ENCODE results near the gene IGF2BP2. TPM values are rescaled to one million over a fixed set of nuclear protein-coding genes. Genes with fewer than 3 reads are reported as not detected.

IGF2BP2 gene
- total and polyA plus RNA-seq, 9 of the 15 experiments (the other 6 are each of a cell fraction or from before 2014, with no cell fraction given), result 3.2 to 59.6 (median 30.5) TPM

DNA sequence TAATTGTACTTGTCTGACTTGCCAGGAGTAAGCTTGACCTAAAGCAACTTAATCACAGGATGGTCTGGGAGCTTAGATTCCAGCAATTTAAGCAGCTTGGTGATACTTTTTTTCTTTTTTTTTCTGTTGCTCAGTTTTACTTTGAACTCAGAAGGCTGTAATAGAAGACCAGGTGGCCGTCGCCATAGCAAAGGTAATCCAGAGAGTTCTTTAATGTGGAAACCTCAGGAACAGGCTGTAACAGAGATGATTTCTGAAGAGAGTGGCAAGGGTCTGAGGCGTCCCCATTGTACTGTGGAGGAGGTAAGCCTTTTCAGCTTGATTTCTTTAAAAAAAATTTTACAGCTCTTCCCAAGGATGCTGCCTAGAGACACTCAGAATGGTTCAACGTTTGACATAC is 218.6 kb downstream of the IGF2BP2 start:
- BruUV-seq (replicated peaks), result no TSS peak
- 70% methylated on average over 4 of the region's 4 CpGs for WGBS (ENCODE audit: insufficient coverage, low coverage, missing lambda C conversion rate)
- Histone ChIP-seq H3K9me1 (ENCODE audit: control insufficient read depth, insufficient read depth, low read length) (no peaks in the 10 kb centered on the region), H3K9me3 (replicated peaks; ENCODE audit: control insufficient read depth, insufficient read depth, low read depth, low read length) (no peaks in the 10 kb centered on the region), H3K4me3 (no peak overlapping the region), H4K20me1 (replicated peaks; ENCODE audit: control insufficient read depth, insufficient read depth, low read length) (no peaks in the 10 kb centered on the region), H3K79me2 (ENCODE audit: control insufficient read depth, insufficient read depth, low read length) (no peaks in the 10 kb centered on the region), H3K27me3 (ENCODE audit: control insufficient read depth in 2 of 2, insufficient read depth in 2 of 2, low read length in 2 of 2) (no peaks in the 10 kb centered on the region), H2AFZ (ENCODE audit: low read depth, low read length) (no peak overlapping the region), H3K4me2 (ENCODE audit: insufficient read depth, low read length) (no peak overlapping the region), H3K36me3 (ENCODE audit: control insufficient read depth, insufficient read depth, low read length) (peaks cover 59% of the 10 kb centered on the region), H3K27ac (ENCODE audit: extremely low read depth, low read depth, low read length) (no peak overlapping the region), H3K4me1 (replicated peaks in 1 of 2; ENCODE audit: control insufficient read depth in 2 of 2, insufficient read depth in 2 of 2, low read length in 2 of 2) (no peaks in the 10 kb centered on the region), H3K9ac (ENCODE audit: insufficient read depth in 1 of 2, low read depth in 2 of 2, low read length in 2 of 2) (no peak overlapping the region)
- ATAC-seq (no peak), DNase-seq (ENCODE audit: extremely low read depth in 1 of 4, low spot score in 3 of 4) (no peak), FAIRE-seq (no peak)
- TF ChIP-seq ZNF134 (CRISPR knock-in tag; conservative IDR thresholded peaks at IDR 0.05), result no peak
- intact Hi-C loops (cut with micrococcal nuclease) (no loop called here), in situ Hi-C loops (cut with MboI) (no loop called here)
- CTCF ChIA-PET (ENCODE audit: low intra/inter-chr PET ratio), result interaction anchor here (0.6 kb wide), 1 partner anchor 9 kb away, joined by 3 read pairs; no protein-coding TSS in a partner anchor
- POLR2A ChIA-PET, result interaction anchor here (0.6 to 1.7 kb wide), 5 partner anchors 9 to 542 kb away, joined by 3 to 4 read pairs (median 3); partner anchors contain the start of gene SENP2

DNA sequence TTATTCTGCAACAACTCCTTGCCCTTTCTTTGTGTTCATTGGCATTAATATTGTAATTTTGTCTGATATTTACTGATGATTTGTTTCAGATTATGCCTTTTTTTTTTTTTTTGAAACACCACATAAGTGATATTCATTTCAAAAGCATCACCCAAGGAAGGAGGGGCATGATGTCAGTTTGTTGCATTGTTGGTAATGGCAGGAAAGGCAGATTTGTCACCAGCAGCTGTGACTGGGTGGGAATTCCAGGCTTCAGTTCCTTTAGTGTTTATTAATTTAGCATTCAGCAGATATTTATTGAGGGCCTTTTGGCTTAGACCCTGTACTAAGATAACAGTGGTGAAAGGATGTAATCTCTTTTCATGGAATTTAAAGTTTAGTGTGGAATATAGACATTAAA is 219.3 kb downstream of the IGF2BP2 start:
- H3K36me3 ChIP-seq (ENCODE audit: control insufficient read depth, insufficient read depth, low read length), result peaks cover 60% of the 10 kb centered on the region
- H4K20me1 ChIP-seq (replicated peaks; ENCODE audit: control insufficient read depth, insufficient read depth, low read length), result no peaks in the 10 kb centered on the region
- POLR2A ChIA-PET, result interaction anchor here (0.6 to 1.7 kb wide), 4 partner anchors 8 to 23 kb away, joined by 3 to 4 read pairs (median 3); partner anchors contain the start of gene SENP2
- no peak overlapping the region for H3K27ac ChIP-seq (ENCODE audit: extremely low read depth, low read depth, low read length)
- intact Hi-C loops (cut with micrococcal nuclease) (no loop called here), in situ Hi-C loops (cut with MboI) (no loop called here)
- ATAC-seq (no peak), DNase-seq (ENCODE audit: extremely low read depth in 1 of 4, low spot score in 3 of 4) (no peak), FAIRE-seq (no peak)
- no peak overlapping the region for H2AFZ ChIP-seq (ENCODE audit: low read depth, low read length)
- H3K27me3 ChIP-seq (ENCODE audit: control insufficient read depth in 2 of 2, insufficient read depth in 2 of 2, low read length in 2 of 2), result no peaks in the 10 kb centered on the region
- BruUV-seq (replicated peaks), result no TSS peak
- TF ChIP-seq, protein P1, sequence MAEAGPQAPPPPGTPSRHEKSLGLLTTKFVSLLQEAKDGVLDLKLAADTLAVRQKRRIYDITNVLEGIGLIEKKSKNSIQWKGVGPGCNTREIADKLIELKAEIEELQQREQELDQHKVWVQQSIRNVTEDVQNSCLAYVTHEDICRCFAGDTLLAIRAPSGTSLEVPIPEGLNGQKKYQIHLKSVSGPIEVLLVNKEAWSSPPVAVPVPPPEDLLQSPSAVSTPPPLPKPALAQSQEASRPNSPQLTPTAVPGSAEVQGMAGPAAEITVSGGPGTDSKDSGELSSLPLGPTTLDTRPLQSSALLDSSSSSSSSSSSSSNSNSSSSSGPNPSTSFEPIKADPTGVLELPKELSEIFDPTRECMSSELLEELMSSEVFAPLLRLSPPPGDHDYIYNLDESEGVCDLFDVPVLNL (CRISPR knock-in tag; IDR thresholded peaks at IDR 0.05; ENCODE audit: low read depth), result no peak
- TF ChIP-seq RBM15 (IDR thresholded peaks at IDR 0.05; ENCODE audit: insufficient read depth, low read length), result no peak
- TF ChIP-seq, protein P2, sequence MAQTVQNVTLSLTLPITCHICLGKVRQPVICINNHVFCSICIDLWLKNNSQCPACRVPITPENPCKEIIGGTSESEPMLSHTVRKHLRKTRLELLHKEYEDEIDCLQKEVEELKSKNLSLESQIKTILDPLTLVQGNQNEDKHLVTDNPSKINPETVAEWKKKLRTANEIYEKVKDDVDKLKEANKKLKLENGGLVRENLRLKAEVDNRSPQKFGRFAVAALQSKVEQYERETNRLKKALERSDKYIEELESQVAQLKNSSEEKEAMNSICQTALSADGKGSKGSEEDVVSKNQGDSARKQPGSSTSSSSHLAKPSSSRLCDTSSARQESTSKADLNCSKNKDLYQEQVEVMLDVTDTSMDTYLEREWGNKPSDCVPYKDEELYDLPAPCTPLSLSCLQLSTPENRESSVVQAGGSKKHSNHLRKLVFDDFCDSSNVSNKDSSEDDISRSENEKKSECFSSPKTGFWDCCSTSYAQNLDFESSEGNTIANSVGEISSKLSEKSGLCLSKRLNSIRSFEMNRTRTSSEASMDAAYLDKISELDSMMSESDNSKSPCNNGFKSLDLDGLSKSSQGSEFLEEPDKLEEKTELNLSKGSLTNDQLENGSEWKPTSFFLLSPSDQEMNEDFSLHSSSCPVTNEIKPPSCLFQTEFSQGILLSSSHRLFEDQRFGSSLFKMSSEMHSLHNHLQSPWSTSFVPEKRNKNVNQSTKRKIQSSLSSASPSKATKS (CRISPR knock-in tag; IDR thresholded peaks at IDR 0.05), result no peak
- TF ChIP-seq U2AF2 (optimal IDR thresholded peaks at IDR 0.05; ENCODE audit: low read depth, low read length), result no peak
- TF ChIP-seq ZNF146 (CRISPR knock-in tag; IDR thresholded peaks at IDR 0.05; ENCODE audit: unreplicated experiment), result no peak
- no peak for TF ChIP-seq CBX3 (IDR thresholded peaks at IDR 0.05; ENCODE audit: borderline replicate concordance in 1 of 2, low read length in 2 of 2)
- no peak for TF ChIP-seq PTBP1 (IDR thresholded peaks at IDR 0.05; ENCODE audit: low read depth, low read length)
- TF ChIP-seq, protein P3, sequence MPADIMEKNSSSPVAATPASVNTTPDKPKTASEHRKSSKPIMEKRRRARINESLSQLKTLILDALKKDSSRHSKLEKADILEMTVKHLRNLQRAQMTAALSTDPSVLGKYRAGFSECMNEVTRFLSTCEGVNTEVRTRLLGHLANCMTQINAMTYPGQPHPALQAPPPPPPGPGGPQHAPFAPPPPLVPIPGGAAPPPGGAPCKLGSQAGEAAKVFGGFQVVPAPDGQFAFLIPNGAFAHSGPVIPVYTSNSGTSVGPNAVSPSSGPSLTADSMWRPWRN (IDR thresholded peaks at IDR 0.05; ENCODE audit: low read depth), result no peak
- TF ChIP-seq NCOR1 (IDR thresholded peaks at IDR 0.05), result no peak
- no peak for TF ChIP-seq EP300 (IDR thresholded peaks at IDR 0.05; ENCODE audit: low read length)
- no peak for TF ChIP-seq NR4A1 (CRISPR knock-in tag; IDR thresholded peaks at IDR 0.05)
- no peak for TF ChIP-seq NR4A1 (tag; IDR thresholded peaks at IDR 0.05)
- no peak for TF ChIP-seq HNRNPLL (IDR thresholded peaks at IDR 0.05; ENCODE audit: low read depth, low read length, poor library complexity, severe bottlenecking)
- no peaks in the 10 kb centered on the region for H3K79me2 ChIP-seq (ENCODE audit: control insufficient read depth, insufficient read depth, low read length)
- CTCF ChIA-PET (ENCODE audit: low intra/inter-chr PET ratio), result no interaction called here
- no peaks in the 10 kb centered on the region for H3K9me1 ChIP-seq (ENCODE audit: control insufficient read depth, insufficient read depth, low read length)
- no peaks in the 10 kb centered on the region for H3K9me3 ChIP-seq (replicated peaks; ENCODE audit: control insufficient read depth, insufficient read depth, low read depth, low read length)
- no peak overlapping the region for H3K4me3 ChIP-seq
- H3K4me2 ChIP-seq (ENCODE audit: insufficient read depth, low read length), result no peak overlapping the region
- no peak overlapping the region for H3K9ac ChIP-seq (ENCODE audit: insufficient read depth in 1 of 2, low read depth in 2 of 2, low read length in 2 of 2)
- no peaks in the 10 kb centered on the region for H3K4me1 ChIP-seq (replicated peaks in 1 of 2; ENCODE audit: control insufficient read depth in 2 of 2, insufficient read depth in 2 of 2, low read length in 2 of 2)
